DOHH2 (cell line): ENCODE results near the gene CNKSR2.

Source experiments
- EZH2phosphoT487 ChIP-seq: fragments of 200-600 bp; sonication (generic); IDR thresholded peaks from 2 replicates; pipeline ENCODE4 v1.6.1; 2017; ENCODE audit warnings: borderline replicate concordance, mild to moderate bottlenecking, antibody characterized with exemption, low read length, moderate library complexity, mixed read lengths
- TF ChIP-seq, protein P1 (sequence below): fragments of 200-600 bp; sonication (generic); IDR thresholded peaks from one replicate; pipeline ENCODE4 v1.5.1; 2014; ENCODE audit warnings: antibody characterized with exemption, mild to moderate bottlenecking, low read depth, low read length; ENCODE audit not compliant: poor library complexity, severe bottlenecking

DNA sequence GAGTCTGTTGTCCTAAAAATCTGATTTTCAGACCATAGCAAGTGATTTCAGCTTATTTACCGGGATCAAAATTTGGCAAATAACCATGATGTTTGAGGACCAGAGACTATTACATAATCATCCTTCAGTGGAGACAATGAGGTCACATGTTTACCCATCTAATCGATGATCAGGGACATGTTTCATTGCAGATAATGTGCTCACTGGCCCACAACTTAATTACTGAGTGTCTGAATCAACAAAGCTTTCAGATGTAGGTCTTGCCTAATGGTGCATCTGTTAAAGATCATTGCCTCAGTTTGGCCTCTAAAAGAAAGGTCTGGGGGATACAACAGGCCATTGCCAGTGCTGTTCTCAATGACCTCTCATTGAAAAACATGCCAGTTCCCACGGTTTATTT, 326.7 kb downstream of the CNKSR2 start:
- TF ChIP-seq, protein P1, sequence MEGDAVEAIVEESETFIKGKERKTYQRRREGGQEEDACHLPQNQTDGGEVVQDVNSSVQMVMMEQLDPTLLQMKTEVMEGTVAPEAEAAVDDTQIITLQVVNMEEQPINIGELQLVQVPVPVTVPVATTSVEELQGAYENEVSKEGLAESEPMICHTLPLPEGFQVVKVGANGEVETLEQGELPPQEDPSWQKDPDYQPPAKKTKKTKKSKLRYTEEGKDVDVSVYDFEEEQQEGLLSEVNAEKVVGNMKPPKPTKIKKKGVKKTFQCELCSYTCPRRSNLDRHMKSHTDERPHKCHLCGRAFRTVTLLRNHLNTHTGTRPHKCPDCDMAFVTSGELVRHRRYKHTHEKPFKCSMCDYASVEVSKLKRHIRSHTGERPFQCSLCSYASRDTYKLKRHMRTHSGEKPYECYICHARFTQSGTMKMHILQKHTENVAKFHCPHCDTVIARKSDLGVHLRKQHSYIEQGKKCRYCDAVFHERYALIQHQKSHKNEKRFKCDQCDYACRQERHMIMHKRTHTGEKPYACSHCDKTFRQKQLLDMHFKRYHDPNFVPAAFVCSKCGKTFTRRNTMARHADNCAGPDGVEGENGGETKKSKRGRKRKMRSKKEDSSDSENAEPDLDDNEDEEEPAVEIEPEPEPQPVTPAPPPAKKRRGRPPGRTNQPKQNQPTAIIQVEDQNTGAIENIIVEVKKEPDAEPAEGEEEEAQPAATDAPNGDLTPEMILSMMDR: no peak
- TF ChIP-seq EZH2phosphoT487: no peak
